CD8-positive, alpha-beta memory T cell (primary cell): Measurements from ENCODE around the gene PHACTR4. TPM values are rescaled to one million over a fixed set of nuclear protein-coding genes. Genes with fewer than 3 reads are reported as not detected.
"Not testable (repeated sequence)": the region's sequence is repeated elsewhere in the genome, so short reads cannot be mapped to it uniquely, and the experiment has no call there.

Experiments
- CTCF ChIA-PET: fragments of 350-600 bp; sonication (Branson Sonifier 250); formaldehyde crosslinking; loops from one replicate; lab custom pipeline; 2021; ENCODE audit warnings: antibody characterized with exemption; lab: Charles Lee
- POLR2A ChIA-PET: fragments of 350-600 bp; sonication (Branson Sonifier 250); formaldehyde crosslinking; loops from one replicate; lab custom pipeline; 2021; ENCODE audit warnings: antibody characterized with exemption; lab: Charles Lee
- DNase-seq, 5 donors: peaks; one replicate each; pipeline versions ENCODE4 v3.0.0 to v3.0.0-alpha.2; 2020 to 2022; ENCODE audit warnings: mixed read lengths in 1 of 5
- H3K27ac ChIP-seq: one replicate; pipeline ENCODE4 v1.7.0; 2013; ENCODE audit warnings: low read depth, mild to moderate bottlenecking, low read length, moderate library complexity
- H3K27me3 ChIP-seq: 2 replicates; pipeline ENCODE4 v1.7.0; 2013; ENCODE audit warnings: low read length, mild to moderate bottlenecking; ENCODE audit not compliant: insufficient read depth, poor library complexity, severe bottlenecking
- H3K36me3 ChIP-seq: 2 replicates; pipeline ENCODE4 v1.7.0; 2013; ENCODE audit warnings: mild to moderate bottlenecking, low read length, moderate library complexity; ENCODE audit not compliant: insufficient read depth
- H3K4me1 ChIP-seq: 2 replicates; pipeline ENCODE4 v1.7.0; 2013; ENCODE audit warnings: mild to moderate bottlenecking, low read length, moderate library complexity; ENCODE audit not compliant: insufficient read depth
- H3K4me3 ChIP-seq: 2 replicates; pipeline ENCODE4 v1.7.0; 2013; ENCODE audit warnings: mild to moderate bottlenecking, low read length
- H3K9me3 ChIP-seq: 2 replicates; pipeline ENCODE4 v1.7.0; 2013; ENCODE audit warnings: mild to moderate bottlenecking, low read length
- H3K27ac Mint-ChIP-seq, 8 donors: one replicate each; pipeline ENCODE4 v1.8.0; 2020 to 2021; ENCODE audit warnings: mixed read lengths in 8 of 8, mild to moderate bottlenecking in 6 of 8, inconsistent platforms in 3 of 8, moderate library complexity in 3 of 8
- H3K27me3 Mint-ChIP-seq, 2 donors: one replicate each; pipeline ENCODE4 v1.8.0; 2020 to 2021; ENCODE audit warnings: mixed read lengths in 2 of 2, mild to moderate bottlenecking in 1 of 2, moderate library complexity in 1 of 2
- H3K36me3 Mint-ChIP-seq, 3 donors: one replicate each; pipeline ENCODE4 v1.8.0; 2020 to 2021; ENCODE audit warnings: mixed read lengths in 3 of 3, inconsistent platforms in 1 of 3, mild to moderate bottlenecking in 1 of 3
- H3K4me1 Mint-ChIP-seq, 3 donors: one replicate each; pipeline ENCODE4 v1.8.0; 2020 to 2021; ENCODE audit warnings: mixed read lengths in 3 of 3, inconsistent platforms in 1 of 3, mild to moderate bottlenecking in 1 of 3
- H3K4me3 Mint-ChIP-seq, 7 donors: one replicate each; pipeline ENCODE4 v1.8.0; 2020 to 2021; ENCODE audit warnings: mixed read lengths in 7 of 7, mild to moderate bottlenecking in 6 of 7, moderate library complexity in 4 of 7, inconsistent platforms in 2 of 7
- H3K9me3 Mint-ChIP-seq, 5 donors: one replicate each; pipeline ENCODE4 v1.8.0; 2020 to 2022; ENCODE audit warnings: mixed read lengths in 5 of 5, mild to moderate bottlenecking in 3 of 5, moderate library complexity in 2 of 5, inconsistent platforms in 1 of 5
- polyA plus RNA-seq: library from polyadenylated mRNA; unstranded; fragments of 300-500 nt; fragmentation: Illumina TruSeq; gene quantifications from one replicate; pipeline ENCODE4 v1.2.3, GENCODE V29; 2021
- total RNA-seq, 2 experiments: library from RNA; stranded (reverse); gene quantifications; one replicate each; pipeline ENCODE4 v1.2.3, GENCODE V29; 2021

The PHACTR4 gene
- total and polyA plus RNA-seq, 3 experiments from 2014 or later = 23.2 to 24.4 (median 24.1) TPM

DNA sequence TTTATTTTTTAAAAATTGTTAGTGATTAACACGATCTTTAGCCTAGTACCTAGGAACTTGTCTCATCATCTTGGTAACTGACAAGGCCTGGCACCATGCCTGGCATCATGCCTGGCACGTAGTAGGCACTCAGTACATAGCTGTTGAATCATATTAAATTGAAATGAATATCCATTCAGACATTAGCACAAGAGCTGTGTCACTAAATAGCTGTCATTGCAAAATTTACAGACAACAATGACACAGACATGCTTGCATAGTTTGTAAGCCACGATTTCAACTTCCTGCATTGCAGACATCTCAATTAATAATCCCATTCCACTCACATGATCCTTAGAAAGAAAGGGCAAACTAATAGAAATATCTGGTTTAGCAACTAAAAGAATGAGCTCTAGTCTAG is 15.4 kb upstream of the PHACTR4 start:
- Histone ChIP-seq H3K27me3 (no peaks in the 10 kb centered on the region), H3K27ac (no peak overlapping the region), H3K4me1 (no peaks in the 10 kb centered on the region), H3K36me3 (no peaks in the 10 kb centered on the region), H3K9me3 (no peaks in the 10 kb centered on the region), H3K4me3 (no peak overlapping the region)
- Mint-ChIP-seq H3K27ac (no peak overlapping the region), H3K27me3 (no peaks in the 10 kb centered on the region), H3K4me1 (no peaks in the 10 kb centered on the region), H3K36me3 (peaks cover 0 to 1% (median 0%) of the 10 kb centered on the region in 3 donors), H3K9me3 (no peaks in the 10 kb centered on the region), H3K4me3 (no peak overlapping the region)
- ChIA-PET CTCF (interaction anchor here (0.7 to 2.5 kb wide), 3 partner anchors 101 to 523 kb away, joined by 3 to 11 read pairs (median 3); no protein-coding TSS in a partner anchor), POLR2A (no interaction called here)
- DNase-seq = no peak

DNA sequence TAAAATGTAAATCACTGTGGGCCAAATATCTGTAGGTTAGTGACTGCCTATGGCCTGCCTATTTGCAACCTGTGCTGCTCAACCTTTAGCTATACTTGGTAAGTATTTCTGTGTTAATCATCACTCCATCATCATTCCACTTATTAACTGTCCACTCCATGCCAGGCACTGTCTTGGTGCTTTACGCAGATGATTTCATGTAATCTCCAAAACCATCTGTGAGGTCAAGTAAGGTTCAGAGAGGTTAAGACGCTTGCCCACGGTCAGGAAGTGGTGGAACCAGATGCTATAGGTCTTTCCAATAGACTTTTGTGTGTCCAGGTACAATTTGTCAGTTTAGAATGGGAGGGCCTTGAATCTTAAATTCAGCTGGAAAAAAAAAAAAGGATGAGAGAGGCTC is 10.8 kb upstream of the PHACTR4 start:
- H3K27me3 Mint-ChIP-seq = no peaks in the 10 kb centered on the region
- CTCF ChIA-PET = interaction anchor here (0.9 to 4.0 kb wide), 8 partner anchors 10 to 518 kb away, joined by 4 to 55 read pairs (median 8); partner anchors contain the start of gene MED18
- peaks cover 1 to 4% (median 3%) of the 10 kb centered on the region in 3 donors for H3K4me1 Mint-ChIP-seq
- no peak overlapping the region for H3K27ac Mint-ChIP-seq
- Histone ChIP-seq H3K27ac (no peak overlapping the region), H3K27me3 (no peaks in the 10 kb centered on the region), H3K4me3 (no peak overlapping the region), H3K9me3 (no peaks in the 10 kb centered on the region), H3K4me1 (no peaks in the 10 kb centered on the region), H3K36me3 (no peaks in the 10 kb centered on the region)
- no peak overlapping the region for H3K4me3 Mint-ChIP-seq
- no peaks in the 10 kb centered on the region for H3K36me3 Mint-ChIP-seq
- DNase-seq = no peak
- POLR2A ChIA-PET = no interaction called here
- H3K9me3 Mint-ChIP-seq = no peaks in the 10 kb centered on the region

DNA sequence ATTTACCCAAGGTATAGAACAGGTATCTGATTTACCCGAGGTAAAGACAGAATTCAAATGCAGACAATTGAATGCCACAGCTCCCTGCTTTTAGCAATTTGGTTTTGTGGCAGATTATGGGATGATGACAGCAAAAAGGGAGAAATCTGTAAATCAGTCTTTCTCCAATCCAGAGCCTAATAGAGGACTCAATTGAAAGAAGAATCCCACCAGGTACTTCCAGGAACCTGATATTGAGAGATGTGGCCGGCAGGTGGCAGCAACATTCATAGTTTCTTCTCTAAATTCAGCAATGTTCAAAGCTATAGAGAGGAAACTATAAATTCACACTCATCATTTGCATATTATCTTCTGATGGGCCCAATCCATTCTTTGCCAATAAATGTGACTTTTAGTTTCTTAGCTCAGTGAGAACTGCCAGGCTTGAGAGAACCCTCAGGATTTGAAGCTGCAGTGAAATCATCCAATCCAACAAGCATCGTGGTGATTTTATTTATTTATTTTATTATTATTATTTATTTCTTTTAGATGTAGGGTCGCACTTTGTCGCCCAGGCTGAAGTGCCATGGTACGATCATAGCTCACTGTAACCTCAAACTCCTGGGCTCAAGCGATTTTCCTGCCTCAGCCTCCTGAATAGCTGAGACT is 9.8 kb upstream of the PHACTR4 start:
- Mint-ChIP-seq H3K4me1 (peaks cover 1 to 4% (median 3%) of the 10 kb centered on the region in 3 donors), H3K36me3 (no peaks in the 10 kb centered on the region), H3K27ac (no peak overlapping the region), H3K4me3 (no peak overlapping the region), H3K9me3 (no peaks in the 10 kb centered on the region), H3K27me3 (no peaks in the 10 kb centered on the region)
- no peaks in the 10 kb centered on the region for H3K9me3 ChIP-seq
- H3K27ac ChIP-seq = no peak overlapping the region
- no peaks in the 10 kb centered on the region for H3K36me3 ChIP-seq
- no peaks in the 10 kb centered on the region for H3K27me3 ChIP-seq
- ChIA-PET POLR2A (interaction anchor here (1.1 kb wide), 1 partner anchor 111 kb away, joined by 5 read pairs; no protein-coding TSS in a partner anchor), CTCF (interaction anchor here (0.7 to 4.0 kb wide), 22 partner anchors 9 to 517 kb away, joined by 3 to 55 read pairs (median 4); partner anchors contain the start of genes MED18 and PHACTR4)
- peak; percentile 48 to 78 (median 60) for DNase-seq
- H3K4me3 ChIP-seq = no peak overlapping the region
- H3K4me1 ChIP-seq = no peaks in the 10 kb centered on the region

DNA sequence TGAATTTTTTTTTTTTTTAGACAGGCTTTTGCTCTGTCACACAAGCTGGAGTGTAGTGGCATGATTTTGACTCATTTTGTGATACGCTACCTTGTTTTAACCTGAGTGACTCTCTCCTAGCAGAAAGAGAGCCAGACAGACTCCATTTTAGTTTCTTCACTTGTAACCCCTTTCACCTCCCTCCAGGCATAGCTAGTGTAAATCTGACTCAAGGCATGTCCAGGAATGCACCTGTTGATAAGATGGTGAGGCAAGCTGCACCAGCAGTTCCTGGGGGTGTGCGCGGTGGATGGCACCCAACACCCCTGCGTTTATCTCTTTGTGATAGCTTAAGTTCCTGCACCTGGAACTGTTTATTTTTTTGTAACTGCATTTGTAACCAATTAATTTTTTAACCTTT is 4.7 kb upstream of the PHACTR4 start:
- DNase-seq = no peak
- ChIA-PET POLR2A (no interaction called here), CTCF (interaction anchor here (0.7 to 1.5 kb wide), 2 partner anchors 116 to 275 kb away, joined by 3 to 5 read pairs; no protein-coding TSS in a partner anchor)
- Histone ChIP-seq H3K27ac (no peak overlapping the region), H3K27me3 (no peaks in the 10 kb centered on the region), H3K4me1 (peaks cover 7% of the 10 kb centered on the region), H3K36me3 (no peaks in the 10 kb centered on the region), H3K9me3 (no peaks in the 10 kb centered on the region), H3K4me3 (no peak overlapping the region)
- Mint-ChIP-seq H3K36me3 (peaks cover 0 to 7% (median 0%) of the 10 kb centered on the region in 3 donors), H3K27me3 (no peaks in the 10 kb centered on the region), H3K9me3 (no peaks in the 10 kb centered on the region), H3K4me3 (no peak overlapping the region), H3K4me1 (peaks cover 14 to 21% (median 16%) of the 10 kb centered on the region in 3 donors), H3K27ac (no peak overlapping the region)

DNA sequence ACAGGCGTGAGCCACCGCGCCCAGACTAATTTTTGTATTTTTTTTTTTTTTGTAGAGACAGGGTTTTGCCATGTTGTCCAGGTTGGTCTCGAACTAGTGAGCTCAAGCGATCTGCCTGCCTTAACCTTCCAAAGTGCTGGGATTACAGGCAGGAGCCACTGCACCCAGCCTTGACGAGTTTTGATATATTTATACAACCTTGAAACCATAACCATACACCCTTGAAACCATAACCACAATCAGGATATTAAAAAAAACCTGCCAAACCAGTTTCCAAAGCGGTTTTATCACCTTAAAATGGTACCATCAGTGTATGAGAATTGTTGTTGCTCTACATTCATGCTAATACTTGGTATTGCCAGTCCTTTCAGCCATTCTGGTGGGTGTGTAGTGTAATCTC is 3.7 kb upstream of the PHACTR4 start:
- Histone ChIP-seq H3K27me3 (no peaks in the 10 kb centered on the region), H3K27ac (no peak overlapping the region), H3K4me1 (peaks cover 14% of the 10 kb centered on the region), H3K36me3 (no peaks in the 10 kb centered on the region), H3K9me3 (no peaks in the 10 kb centered on the region), H3K4me3 (no peak overlapping the region)
- CTCF ChIA-PET = no interaction called here
- Mint-ChIP-seq H3K27me3 (no peaks in the 10 kb centered on the region), H3K9me3 (no peaks in the 10 kb centered on the region), H3K36me3 (peaks cover 0 to 10% (median 0%) of the 10 kb centered on the region in 3 donors), H3K4me3 (peak overlapping the region in 4 of 7 donors; percentile 21 to 53 (median 40)), H3K4me1 (peaks cover 22 to 29% (median 25%) of the 10 kb centered on the region in 3 donors), H3K27ac (peak overlapping the region in 4 of 8 donors; percentile 29 to 77 (median 61))
- DNase-seq = peak in 1 of 5 donors; percentile 40
- POLR2A ChIA-PET = no interaction called here

DNA sequence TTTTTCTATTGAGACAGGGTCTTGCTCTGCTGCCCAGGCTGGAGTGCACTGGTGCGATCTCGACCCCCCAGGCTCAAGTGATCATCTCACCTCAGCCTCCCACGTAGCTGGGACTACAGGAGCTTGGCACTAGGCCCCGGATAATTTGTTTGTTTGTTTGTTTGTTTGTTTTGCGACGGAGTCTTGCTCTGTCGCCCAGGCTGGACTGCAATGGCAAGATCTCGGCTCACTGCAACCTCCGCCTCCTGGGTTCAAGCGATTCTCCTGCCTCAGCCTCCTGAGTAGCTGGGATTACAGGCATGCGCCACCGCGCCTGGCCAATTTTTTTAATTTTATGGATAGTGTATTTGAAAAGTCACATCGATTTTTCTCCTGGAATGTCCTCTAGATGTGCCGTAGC is 932 bp upstream of the PHACTR4 start:
- H3K27me3 Mint-ChIP-seq, H3K27me3 ChIP-seq, H3K4me3 ChIP-seq, H3K9me3 ChIP-seq, H3K36me3 ChIP-seq, DNase-seq, H3K9me3 Mint-ChIP-seq, H3K27ac ChIP-seq: not testable (repeated sequence)
- Mint-ChIP-seq H3K27ac (peak overlapping the region in 7 of 8 donors; percentile 90 to 97 (median 94)), H3K36me3 (peaks cover 0 to 12% (median 0%) of the 10 kb centered on the region in 3 donors), H3K4me3 (peak overlapping the region; percentile 88 to 97 (median 95)), H3K4me1 (peaks cover 29 to 37% (median 32%) of the 10 kb centered on the region in 3 donors)
- ChIA-PET CTCF (interaction anchor here (1.1 to 1.2 kb wide), 3 partner anchors 9 to 120 kb away, joined by 3 to 10 read pairs (median 7); no protein-coding TSS in a partner anchor), POLR2A (interaction anchor here (1.6 kb wide), 1 partner anchor 40 kb away, joined by 3 read pairs; the partner anchor contains the start of gene MED18)
- peaks cover 16% of the 10 kb centered on the region for H3K4me1 ChIP-seq

DNA sequence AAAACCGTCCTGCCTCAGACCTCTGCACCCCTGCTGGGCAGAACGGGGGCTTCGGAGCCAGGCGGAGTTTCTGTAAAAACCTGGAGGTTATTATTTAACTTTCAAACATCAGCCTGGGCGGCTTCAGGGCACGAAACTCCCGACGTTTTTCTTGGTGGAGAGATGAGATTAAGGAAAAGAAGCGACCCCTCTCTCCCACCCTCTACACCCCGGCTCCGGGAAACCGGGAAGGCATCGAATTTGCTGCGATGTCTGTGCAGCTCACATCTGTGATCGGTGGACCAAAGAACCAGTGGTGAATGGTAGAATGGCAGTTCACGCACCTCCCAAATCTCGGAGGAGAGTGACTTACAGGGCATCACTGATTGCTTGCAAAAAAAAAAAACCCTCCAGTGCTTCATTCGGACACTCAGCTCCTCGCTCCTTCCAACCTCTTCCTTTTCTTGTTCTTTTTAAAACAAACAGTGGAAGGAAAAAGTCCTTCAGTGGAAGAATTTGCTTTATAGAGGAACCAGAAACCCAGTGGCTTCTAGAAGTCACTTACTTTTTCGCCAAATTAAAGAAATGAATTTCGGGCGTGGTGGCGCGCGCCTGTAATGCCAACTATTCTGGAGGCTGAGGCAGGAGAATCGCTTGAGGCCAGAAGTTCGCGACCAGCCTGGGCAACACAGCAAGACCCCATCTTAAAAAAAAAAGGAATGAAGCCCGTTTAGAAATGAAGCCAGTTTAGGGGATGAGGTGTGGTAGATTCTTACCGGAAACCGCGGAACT is 884 bp downstream of the PHACTR4 start:
- peaks cover 18% of the 10 kb centered on the region for H3K4me1 ChIP-seq

More for the DNA sequence above, 884 bp downstream of the PHACTR4 start:
- DNase-seq = peak in 1 of 5 donors; percentile 6
- peak overlapping the region; percentile 82 for H3K27ac ChIP-seq
- Mint-ChIP-seq H3K36me3 (peaks cover 0 to 17% (median 0%) of the 10 kb centered on the region in 3 donors), H3K9me3 (no peaks in the 10 kb centered on the region), H3K4me1 (peaks cover 39 to 50% (median 41%) of the 10 kb centered on the region in 3 donors), H3K4me3 (peak overlapping the region; percentile 88 to 97 (median 95)), H3K27ac (peak overlapping the region; percentile 54 to 95 (median 90)), H3K27me3 (no peaks in the 10 kb centered on the region)
- H3K36me3 ChIP-seq = no peaks in the 10 kb centered on the region
- CTCF ChIA-PET = interaction anchor here (0.6 to 1.4 kb wide), 4 partner anchors 39 to 366 kb away, joined by 3 read pairs; partner anchors contain the start of gene YTHDF2
- H3K4me3 ChIP-seq = peak overlapping the region; percentile 73
- no peaks in the 10 kb centered on the region for H3K9me3 ChIP-seq
- no peaks in the 10 kb centered on the region for H3K27me3 ChIP-seq
- POLR2A ChIA-PET = interaction anchor here (0.6 kb wide), 1 partner anchor 1573 kb away, joined by 5 read pairs; no protein-coding TSS in a partner anchor
